OCI-LY1 (cell line): Measurements from ENCODE around the gene GPR107.

Experiments used
- EZH2 ChIP-seq: fragments of 200-600 bp; sonication (generic), shearing (Covaris generic); IDR thresholded peaks from 2 replicates; pipeline ENCODE4 v1.8.0; 2017; ENCODE audit warnings: borderline replicate concordance, mixed run types, mild to moderate bottlenecking, antibody characterized with exemption, low read length, moderate library complexity, mixed read lengths
- TF ChIP-seq, protein P1 (sequence below): fragments of 200-600 bp; sonication (generic), shearing (Covaris generic); IDR thresholded peaks from 2 replicates; pipeline ENCODE4 v1.5.1; 2017; ENCODE audit warnings: mild to moderate bottlenecking, antibody characterized with exemption, low read length, moderate library complexity, mixed read lengths

DNA sequence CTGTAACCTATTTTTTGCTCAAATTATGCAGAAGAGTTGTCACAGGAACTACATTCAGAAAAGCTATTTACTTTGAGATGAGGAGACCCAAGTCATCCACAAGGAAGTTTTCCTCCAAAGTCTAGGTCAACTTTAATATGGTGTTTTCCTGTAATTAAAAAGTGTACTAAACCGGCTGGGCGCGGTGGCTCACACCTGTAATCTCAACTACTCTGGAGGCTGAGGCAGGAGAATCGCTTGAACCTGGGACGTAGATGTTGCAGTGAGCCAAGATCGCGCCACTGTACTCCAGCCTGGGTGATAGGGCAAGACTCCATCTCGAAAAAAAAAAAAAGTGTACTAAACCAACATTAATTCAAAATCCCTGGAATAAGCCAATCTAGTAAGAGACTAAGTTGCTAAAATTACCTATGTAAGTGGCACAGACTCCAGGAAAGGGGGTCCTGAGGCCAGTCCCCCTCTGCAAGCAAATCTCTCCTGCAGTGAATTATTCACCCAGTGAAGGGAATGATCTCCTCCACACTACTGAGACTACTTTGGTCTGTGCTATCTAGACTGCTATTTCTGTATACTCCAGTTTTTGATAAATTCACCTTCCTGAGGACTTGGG is 49.7 kb upstream of the GPR107 start:
- TF ChIP-seq, protein P1, sequence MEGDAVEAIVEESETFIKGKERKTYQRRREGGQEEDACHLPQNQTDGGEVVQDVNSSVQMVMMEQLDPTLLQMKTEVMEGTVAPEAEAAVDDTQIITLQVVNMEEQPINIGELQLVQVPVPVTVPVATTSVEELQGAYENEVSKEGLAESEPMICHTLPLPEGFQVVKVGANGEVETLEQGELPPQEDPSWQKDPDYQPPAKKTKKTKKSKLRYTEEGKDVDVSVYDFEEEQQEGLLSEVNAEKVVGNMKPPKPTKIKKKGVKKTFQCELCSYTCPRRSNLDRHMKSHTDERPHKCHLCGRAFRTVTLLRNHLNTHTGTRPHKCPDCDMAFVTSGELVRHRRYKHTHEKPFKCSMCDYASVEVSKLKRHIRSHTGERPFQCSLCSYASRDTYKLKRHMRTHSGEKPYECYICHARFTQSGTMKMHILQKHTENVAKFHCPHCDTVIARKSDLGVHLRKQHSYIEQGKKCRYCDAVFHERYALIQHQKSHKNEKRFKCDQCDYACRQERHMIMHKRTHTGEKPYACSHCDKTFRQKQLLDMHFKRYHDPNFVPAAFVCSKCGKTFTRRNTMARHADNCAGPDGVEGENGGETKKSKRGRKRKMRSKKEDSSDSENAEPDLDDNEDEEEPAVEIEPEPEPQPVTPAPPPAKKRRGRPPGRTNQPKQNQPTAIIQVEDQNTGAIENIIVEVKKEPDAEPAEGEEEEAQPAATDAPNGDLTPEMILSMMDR, result no peak
- no peak for TF ChIP-seq EZH2
